ENCODE data around the gene AP3S2.
"Not testable (repeated sequence)": the region's sequence is repeated elsewhere in the genome, so short reads cannot be mapped to it uniquely, and the experiment has no call there.

The AP3S2 gene

GRCh38 chr15:89893696-89894447, at the start of gene AP3S2:
TSS of gene AP3S2 (minus strand) at chr15:89893994. CDS start at chr15:89893949, 45 bp downstream.
- H3K4me3 ChIP-seq, result peak within 1 kb of the TSS; percentile 70 to 92 (median 82)
- peak within 1 kb of the TSS; percentile 87 to 94 (median 91) for H3K9ac ChIP-seq
- H3K4me1 ChIP-seq, result peaks cover 21 to 56% (median 29%) of the 10 kb centered on the region in 10 experiments
- no peaks in the 10 kb centered on the region for H3K27me3 ChIP-seq
- H3K27ac ChIP-seq, result peak within 1 kb of the TSS; percentile 79 to 93 (median 87)
- no peak for TF ChIP-seq Cebpa-rat (IDR thresholded peaks at IDR 0.05)
- peak within 1 kb of the TSS; percentile 66 to 97 (median 87) for H3K4me2 ChIP-seq
- no peaks in the 10 kb centered on the region for H3K9me3 ChIP-seq (replicated peaks in 1 of 11)
- peaks cover 1 to 12% (median 2%) of the 10 kb centered on the region in 11 experiments for H3K36me3 ChIP-seq
- peaks cover 0 to 4% (median 0%) of the 10 kb centered on the region in 11 experiments; a peak in 2 of 22 replicates for H4K20me1 ChIP-seq

- no peaks in the 10 kb centered on the region for H3K9me3 ChIP-seq (replicated peaks in 1 of 11)
- H3K36me3 ChIP-seq, result no peaks in the 10 kb centered on the region
- H3K9ac ChIP-seq, result no peak overlapping the region
- no peak overlapping the region for H3K4me2 ChIP-seq
- no peak overlapping the region for H3K27ac ChIP-seq
- TF ChIP-seq Cebpa-rat (IDR thresholded peaks at IDR 0.05), result no peak
- no peaks in the 10 kb centered on the region for H3K27me3 ChIP-seq
- no peak overlapping the region for H3K4me3 ChIP-seq
- H3K4me1 ChIP-seq, result peaks cover 13 to 20% (median 15%) of the 10 kb centered on the region in 10 experiments
- H4K20me1 ChIP-seq, result no peaks in the 10 kb centered on the region
These were observed 46.1 kb upstream of the AP3S2 start for GRCh38 chr15:89939910-89940309.

GRCh38 chr15:89939377-89939776, 45.6 kb upstream of the AP3S2 start:
- H3K4me2 ChIP-seq; H3K27me3 ChIP-seq; H3K4me3 ChIP-seq; H3K9ac ChIP-seq; H3K36me3 ChIP-seq; H4K20me1 ChIP-seq; H3K27ac ChIP-seq; H3K9me3 ChIP-seq (replicated peaks in 1 of 11): not testable (repeated sequence)
- H3K4me1 ChIP-seq, result peaks cover 13 to 20% (median 15%) of the 10 kb centered on the region in 10 experiments

- peak overlapping the region in 1 of 11 experiments; percentile 19; a peak in 1 of 22 replicates for H3K4me2 ChIP-seq
These were observed 43.9 kb upstream of the AP3S2 start for GRCh38 chr15:89937365-89938350.

GRCh38 chr15:89936786-89937265, 43.0 kb upstream of the AP3S2 start:
- Histone ChIP-seq H3K36me3 (no peaks in the 10 kb centered on the region), H3K27ac (no peak overlapping the region), H3K27me3 (no peaks in the 10 kb centered on the region), H3K9ac (no peak overlapping the region), H3K4me3 (no peak overlapping the region), H3K9me3 (replicated peaks in 1 of 11) (no peaks in the 10 kb centered on the region), H4K20me1 (no peaks in the 10 kb centered on the region), H3K4me2 (peak overlapping the region in 10 of 11 experiments; percentile 46 to 72 (median 58); a peak in 17 of 22 replicates), H3K4me1 (peaks cover 13 to 20% (median 15%) of the 10 kb centered on the region in 10 experiments)
- TF ChIP-seq Cebpa-rat (IDR thresholded peaks at IDR 0.05), result no peak

More at GRCh38 chr15:89937365-89938350, 43.9 kb upstream of the AP3S2 start:
- Histone ChIP-seq H4K20me1 (no peaks in the 10 kb centered on the region), H3K9me3 (replicated peaks in 1 of 11) (no peaks in the 10 kb centered on the region), H3K9ac (no peak overlapping the region), H3K4me3 (no peak overlapping the region), H3K27ac (no peak overlapping the region), H3K36me3 (no peaks in the 10 kb centered on the region), H3K27me3 (no peaks in the 10 kb centered on the region), H3K4me1 (peaks cover 13 to 20% (median 15%) of the 10 kb centered on the region in 10 experiments)
- TF ChIP-seq Cebpa-rat (IDR thresholded peaks at IDR 0.05), result no peak

GRCh38 chr15:89936051-89936785, 42.4 kb upstream of the AP3S2 start:
- Histone ChIP-seq H3K9ac (no peak overlapping the region), H3K4me3 (no peak overlapping the region), H4K20me1 (no peaks in the 10 kb centered on the region), H3K27me3 (no peaks in the 10 kb centered on the region), H3K9me3 (replicated peaks in 1 of 11) (no peaks in the 10 kb centered on the region), H3K4me1 (peaks cover 13 to 20% (median 15%) of the 10 kb centered on the region in 10 experiments), H3K36me3 (no peaks in the 10 kb centered on the region), H3K4me2 (peak overlapping the region; percentile 46 to 72 (median 56)), H3K27ac (no peak overlapping the region)
- no peak for TF ChIP-seq Cebpa-rat (IDR thresholded peaks at IDR 0.05)

GRCh38 chr15:89932880-89933279, 39.1 kb upstream of the AP3S2 start:
- Histone ChIP-seq H3K36me3 (no peaks in the 10 kb centered on the region), H3K27me3 (no peaks in the 10 kb centered on the region), H3K27ac (no peak overlapping the region), H3K4me3 (no peak overlapping the region), H3K9me3 (replicated peaks in 1 of 11) (no peaks in the 10 kb centered on the region), H3K4me1 (peaks cover 13 to 18% (median 15%) of the 10 kb centered on the region in 10 experiments), H3K9ac (no peak overlapping the region), H4K20me1 (no peaks in the 10 kb centered on the region), H3K4me2 (no peak overlapping the region)
- TF ChIP-seq Cebpa-rat (IDR thresholded peaks at IDR 0.05), result no peak

GRCh38 chr15:89928421-89928820, 34.6 kb upstream of the AP3S2 start:
- Histone ChIP-seq H3K27ac (no peak overlapping the region), H4K20me1 (no peaks in the 10 kb centered on the region), H3K9me3 (replicated peaks in 1 of 11) (no peaks in the 10 kb centered on the region), H3K4me3 (no peak overlapping the region), H3K36me3 (no peaks in the 10 kb centered on the region), H3K4me2 (no peak overlapping the region), H3K27me3 (no peaks in the 10 kb centered on the region), H3K4me1 (no peaks in the 10 kb centered on the region), H3K9ac (no peak overlapping the region)
- TF ChIP-seq Cebpa-rat (IDR thresholded peaks at IDR 0.05), result no peak
